Bronchial epithelial cell (primary cell): ENCODE measurements around the gene KCNF1. TPM values are rescaled to one million over a fixed set of nuclear protein-coding genes. Genes with fewer than 3 reads are reported as not detected.

ENCODE experiments used
- DNase-seq: peaks from one replicate; pipeline ENCODE4 v3.0.0-alpha.2; 2010; ENCODE audit warnings: low read depth
- FAIRE-seq: peaks from 2 replicates; lab custom pipeline; 2011; peaks lifted over from hg19 to GRCh38; lab: Jason Lieb, UNC
- H3K27me3 ChIP-seq: 2 replicates; pipeline ENCODE4 v1.5.1; 2011; ENCODE audit warnings: low read length; ENCODE audit not compliant: control insufficient read depth, insufficient read depth
- H3K36me3 ChIP-seq: 2 replicates; pipeline ENCODE4 v1.5.1; 2011; ENCODE audit warnings: low read length; ENCODE audit not compliant: control insufficient read depth, insufficient read depth
- H3K4me3 ChIP-seq: 2 replicates; pipeline ENCODE4 v1.5.1; 2011; ENCODE audit warnings: mild to moderate bottlenecking, low read depth, low read length, control low read depth
- CTCF ChIP-seq: IDR thresholded peaks from 2 replicates; pipeline ENCODE4 v1.5.1; 2011; ENCODE audit warnings: mild to moderate bottlenecking, moderate library complexity, low read length, control low read depth, inconsistent platforms; ENCODE audit not compliant: insufficient read depth, severe bottlenecking
- total RNA-seq: library from RNA; depleted of rRNA; stranded (reverse); fragments of >200 nt; gene quantifications from 2 replicates; pipeline ENCODE4 v1.2.1, GENCODE V29; 2014

The KCNF1 gene
- total RNA-seq, 1 donor from 2014 or later, result not detected

- no peaks in the 10 kb centered on the region for H3K36me3 ChIP-seq
- no peak for DNase-seq
- no peak overlapping the region for H3K4me3 ChIP-seq
- no peak for TF ChIP-seq CTCF
- H3K27me3 ChIP-seq, result peaks cover 13% of the 10 kb centered on the region
- FAIRE-seq, result no peak
These were observed 17.3 kb upstream of the KCNF1 start for GRCh38 chr2:10894264-10894935.

- DNase-seq, result no peak
- no peak for FAIRE-seq
- H3K27me3 ChIP-seq, result peaks cover 13% of the 10 kb centered on the region
- no peak overlapping the region for H3K4me3 ChIP-seq
- no peaks in the 10 kb centered on the region for H3K36me3 ChIP-seq
- TF ChIP-seq CTCF, result no peak
These were observed 16.5 kb upstream of the KCNF1 start for GRCh38 chr2:10895231-10895630.

GRCh38 chr2:10897956-10898355 is 13.8 kb upstream of the KCNF1 start:
- DNase-seq (peak; percentile 53), FAIRE-seq (no peak)
- Histone ChIP-seq H3K27me3 (peaks cover 6% of the 10 kb centered on the region), H3K4me3 (no peak overlapping the region), H3K36me3 (no peaks in the 10 kb centered on the region)
- no peak for TF ChIP-seq CTCF

- Histone ChIP-seq H3K36me3 (no peaks in the 10 kb centered on the region), H3K27me3 (no peaks in the 10 kb centered on the region), H3K4me3 (no peak overlapping the region)
- FAIRE-seq, result peak; percentile 50
- TF ChIP-seq CTCF, result peak; percentile 29
- DNase-seq, result peak; percentile 47
These were observed 11.3 kb upstream of the KCNF1 start for GRCh38 chr2:10900216-10901109.

GRCh38 chr2:10901160-10901939 is 10.4 kb upstream of the KCNF1 start:
- no peak for FAIRE-seq
- DNase-seq, result peak; percentile 89

More at GRCh38 chr2:10901160-10901939, 10.4 kb upstream of the KCNF1 start:
- Histone ChIP-seq H3K4me3 (no peak overlapping the region), H3K27me3 (no peaks in the 10 kb centered on the region), H3K36me3 (no peaks in the 10 kb centered on the region)
- TF ChIP-seq CTCF, result no peak
